Stimulated activated CD4-positive, alpha-beta T cell treated with anti-CD3 and anti-CD28 coated beads, Interleukin-4, amount 100 ng/mL, for 48 hours (primary cell): ENCODE results near the gene MRTFB.

Experiments used
- DNase-seq, 2 donors: peaks; one replicate each; pipeline ENCODE4 v3.0.0-alpha.2; 2020; ENCODE audit warnings: low read depth in 2 of 2

Gene MRTFB

DNA sequence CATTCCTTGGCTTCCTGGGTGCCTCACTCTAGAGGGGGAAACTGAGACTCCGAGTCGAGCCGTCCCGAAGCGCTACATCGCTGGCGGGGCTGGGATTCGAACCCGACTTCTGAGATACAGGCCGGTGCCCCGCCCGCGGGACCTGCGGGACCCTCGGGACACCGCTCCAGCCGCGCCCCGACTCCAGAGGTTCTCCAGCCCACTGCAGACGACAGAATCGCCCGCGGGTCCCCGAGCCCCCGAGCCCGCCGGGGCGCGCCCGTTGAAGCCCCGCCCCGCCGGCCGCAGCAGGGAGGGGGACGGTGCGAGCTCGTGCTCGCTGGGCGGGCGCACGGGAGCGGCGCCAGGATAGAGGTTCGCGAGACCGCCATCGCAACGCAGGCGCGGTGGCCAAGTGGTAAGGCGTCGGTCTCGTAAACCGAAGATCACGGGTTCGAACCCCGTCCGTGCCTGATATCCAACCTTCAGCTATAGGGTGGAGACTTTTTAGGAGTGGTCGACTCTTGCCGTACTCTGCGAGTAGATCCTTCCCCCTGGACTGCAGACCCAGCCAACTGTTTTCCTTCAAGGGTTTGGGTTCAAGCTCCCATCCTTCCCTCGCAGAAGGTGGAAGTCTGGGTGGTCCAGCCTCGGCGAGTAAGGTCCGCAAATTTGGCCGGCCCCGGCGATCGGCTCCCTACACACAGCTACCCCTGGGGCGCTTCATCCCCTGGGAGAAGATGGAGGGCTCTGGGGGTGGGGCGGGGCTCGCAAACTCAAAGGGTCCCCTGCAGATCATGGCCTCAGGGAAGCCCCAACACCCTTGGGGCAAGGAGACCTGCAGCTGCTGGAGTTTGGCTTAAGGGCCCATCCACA, 214.6 kb downstream of the MRTFB start:
- DNase-seq, result peak; percentile 85 to 95

DNA sequence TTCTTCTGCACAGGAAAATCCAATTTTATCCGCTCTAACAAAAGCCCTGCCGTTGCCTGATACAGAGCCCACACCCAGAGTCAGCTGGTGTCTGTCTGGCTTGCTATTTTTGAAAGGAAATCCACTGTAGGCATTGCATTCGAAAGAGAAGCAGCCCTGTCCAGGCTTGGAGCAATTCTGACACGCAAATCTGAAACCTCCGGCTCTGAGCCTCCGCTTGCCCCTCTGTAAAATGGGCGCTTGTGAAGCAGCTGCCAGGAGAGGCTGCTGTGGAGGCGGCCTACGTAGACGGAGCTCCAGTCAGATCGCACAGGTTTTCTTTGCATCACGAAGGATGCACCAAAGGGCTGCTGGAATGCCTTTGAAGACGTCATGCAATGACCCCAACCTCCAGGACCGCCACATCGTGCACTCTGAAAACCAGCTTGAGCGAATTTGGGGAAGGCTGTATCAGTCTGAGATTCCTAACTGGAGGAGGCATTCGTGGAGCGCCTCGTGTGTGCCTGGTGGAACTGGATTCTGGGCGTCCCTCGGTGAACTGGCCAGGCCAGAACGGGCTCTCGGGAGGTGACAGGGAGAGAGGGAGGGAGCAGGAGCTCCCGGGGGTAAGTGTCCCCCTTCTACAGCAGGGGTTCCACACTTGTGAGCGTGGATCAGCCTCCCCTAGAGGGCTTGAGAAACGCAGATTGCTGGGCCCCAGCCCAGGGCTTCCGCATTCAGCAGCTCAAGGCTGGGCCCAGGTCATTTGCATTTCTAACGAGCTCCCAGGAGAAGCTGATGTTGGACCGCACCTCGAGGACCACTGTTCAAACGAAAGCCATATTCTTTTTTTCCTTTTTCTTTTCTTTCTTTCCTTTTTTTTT, 215.5 kb downstream of the MRTFB start:
- DNase-seq, result no peak

DNA sequence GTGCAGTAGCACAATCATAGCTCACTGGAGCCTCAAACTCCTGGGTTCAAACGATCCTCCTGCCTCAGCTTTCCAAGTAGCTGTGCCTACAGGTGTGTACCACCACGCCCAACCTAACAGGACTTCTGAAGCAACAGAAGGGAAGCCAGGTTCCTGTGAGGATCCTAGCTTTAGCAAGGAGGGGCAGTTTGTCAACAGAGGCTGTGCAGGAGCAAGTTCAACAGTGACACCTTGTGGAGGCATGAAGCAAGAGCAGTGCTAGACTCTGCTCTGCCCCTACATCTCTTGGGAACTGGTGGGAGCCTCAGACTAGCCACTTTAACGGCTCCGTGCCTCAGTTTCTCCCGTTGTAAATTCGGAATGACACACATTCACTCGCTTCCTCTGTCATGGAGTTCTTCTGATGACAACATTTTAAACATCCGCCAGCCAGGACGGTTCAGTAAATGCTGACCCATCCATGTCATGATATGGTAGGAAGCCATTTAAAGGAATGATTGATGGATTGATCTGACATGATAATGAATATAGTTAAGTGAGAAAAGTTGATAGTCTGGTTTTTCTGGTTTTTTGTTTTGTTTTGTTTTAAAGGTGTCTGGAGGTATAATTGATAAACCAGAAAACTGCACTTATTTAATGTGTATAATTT, 218.7 kb downstream of the MRTFB start:
- DNase-seq, result no peak

DNA sequence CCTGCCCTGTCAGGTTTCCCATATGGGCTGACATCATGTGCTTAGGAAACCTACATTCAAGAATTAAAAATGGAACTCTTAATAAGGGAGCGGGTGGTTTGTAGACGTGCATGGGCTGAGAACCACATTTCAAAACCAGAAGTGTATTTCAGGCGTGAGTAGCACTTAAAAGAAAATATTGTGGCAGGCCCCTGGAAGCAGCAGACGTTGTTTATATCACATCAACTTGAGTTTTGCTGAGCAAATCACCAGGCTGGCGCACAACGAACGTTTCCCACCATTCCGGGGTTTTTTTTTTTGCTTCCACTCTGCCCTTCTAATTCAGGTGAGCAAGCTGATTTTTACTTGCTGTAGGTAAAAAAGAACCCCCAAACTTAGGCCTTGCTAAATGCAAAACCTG, 220.2 kb downstream of the MRTFB start:
- no peak for DNase-seq

DNA sequence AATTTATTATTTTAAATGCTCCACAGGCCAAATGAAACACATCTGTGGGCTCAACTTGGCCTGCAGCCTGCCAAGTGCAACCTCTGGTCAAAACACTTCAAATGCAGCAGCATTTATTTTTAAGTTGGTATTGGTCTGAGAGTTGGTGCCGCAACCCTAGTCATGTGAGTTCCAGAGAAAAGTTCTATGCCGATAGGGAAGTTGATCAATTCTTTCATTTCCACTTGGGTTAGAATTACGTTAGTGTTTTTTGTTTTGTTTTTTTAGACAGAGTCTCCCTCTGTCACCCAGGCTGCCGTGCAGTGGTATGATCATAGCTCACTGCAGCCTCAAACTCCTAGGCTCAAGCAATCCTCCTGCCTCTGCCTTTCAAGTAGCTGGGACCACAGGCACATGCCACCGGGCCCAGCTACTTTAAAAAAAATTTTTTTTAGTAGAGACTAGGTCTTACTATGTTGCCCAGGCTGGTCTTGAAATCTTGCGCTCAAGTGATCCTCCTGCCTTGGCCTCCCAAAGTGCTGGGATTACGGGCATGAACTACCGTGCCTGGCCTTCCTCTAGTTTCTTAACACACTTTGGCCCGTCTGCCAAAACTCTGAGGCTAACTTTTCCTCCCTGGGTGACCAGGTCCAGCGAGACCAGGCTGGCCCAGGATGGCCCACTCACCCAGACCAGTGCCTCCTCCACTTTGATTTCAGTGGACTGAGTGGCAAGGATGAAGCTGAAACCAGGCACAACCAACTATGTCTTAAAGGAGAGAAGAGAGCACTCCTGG, 221.1 kb downstream of the MRTFB start:
- DNase-seq, result no peak

DNA sequence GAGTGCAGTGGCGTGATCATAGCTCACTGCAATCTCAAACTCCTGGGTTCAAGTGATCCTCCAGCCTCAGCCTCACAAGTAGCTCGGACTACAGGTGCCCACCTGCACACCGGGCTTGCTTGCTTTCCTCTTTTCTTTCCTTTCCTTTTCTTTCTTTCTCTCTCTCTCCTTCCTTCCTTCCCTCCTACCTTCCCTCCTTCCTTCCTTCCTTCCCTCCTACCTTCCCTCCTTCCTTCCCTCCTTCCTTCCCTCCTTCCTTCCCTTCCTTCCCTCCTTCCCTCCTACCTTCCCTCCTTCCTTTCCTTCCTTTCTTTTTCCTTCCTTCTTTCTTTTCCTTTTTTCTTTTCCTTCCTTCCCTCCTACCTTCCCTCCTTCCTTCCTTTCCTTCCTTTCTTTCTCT, 225.5 kb downstream of the MRTFB start:
- no peak for DNase-seq

DNA sequence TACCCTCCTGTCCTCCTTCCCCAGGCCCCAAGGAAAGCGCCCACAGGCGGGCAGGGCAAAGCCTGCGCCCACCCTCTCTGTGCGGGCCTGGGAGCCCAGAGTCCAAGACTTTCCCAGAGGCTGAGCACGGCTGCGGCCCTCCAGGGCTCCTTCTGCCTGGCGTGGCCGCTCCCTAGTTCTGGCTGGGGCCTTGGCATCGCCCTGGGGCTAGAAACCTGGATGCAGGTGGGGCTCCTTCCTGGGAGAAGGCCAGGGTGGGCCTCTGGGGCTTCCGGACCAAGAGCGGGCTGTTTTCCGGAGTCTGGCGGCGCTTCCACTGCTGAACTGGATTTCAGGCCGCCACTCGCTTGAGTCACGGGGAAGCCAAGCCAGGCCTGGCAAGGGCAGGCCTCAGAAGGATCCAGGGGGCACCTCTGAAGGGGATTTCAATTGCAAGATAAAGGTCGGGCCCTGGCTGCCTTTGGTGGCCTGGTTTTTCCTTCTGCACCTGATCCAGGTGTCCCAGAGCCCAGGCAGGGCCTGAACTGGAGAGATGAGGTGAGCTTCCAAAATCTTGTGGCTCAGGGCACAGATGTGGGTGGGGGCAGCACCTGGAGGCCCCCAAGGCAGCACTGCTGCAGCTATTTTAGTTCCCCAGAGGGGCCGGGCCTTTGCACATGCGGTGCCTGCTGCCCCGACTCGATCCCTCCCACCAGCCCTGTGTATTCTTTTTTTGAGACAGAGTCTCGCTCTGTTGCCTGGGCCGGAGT, 227.4 kb downstream of the MRTFB start:
- no peak for DNase-seq

DNA sequence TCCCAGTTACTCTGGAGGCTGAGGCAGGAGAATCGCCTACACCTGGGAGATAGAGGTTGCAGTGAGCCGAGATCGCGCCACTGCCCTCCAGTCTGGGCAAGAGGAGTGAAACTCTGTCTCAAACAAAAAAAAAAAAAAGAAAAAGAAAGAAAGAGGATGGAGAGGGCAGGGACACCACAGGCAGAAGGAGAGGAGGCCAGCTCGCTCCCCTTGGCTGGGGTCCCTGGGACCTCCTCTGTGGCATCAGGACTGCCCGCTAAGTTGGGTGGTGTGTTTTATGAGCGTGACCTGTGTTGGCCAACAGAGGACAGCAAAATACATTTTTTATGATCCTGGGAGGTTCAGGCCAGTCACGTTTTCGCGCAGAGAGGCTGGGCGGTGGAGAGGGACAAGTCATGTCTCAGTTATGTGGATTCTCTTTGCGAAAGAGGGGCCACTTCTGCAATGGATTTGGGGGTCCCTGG, 229.6 kb downstream of the MRTFB start:
- no peak for DNase-seq

DNA sequence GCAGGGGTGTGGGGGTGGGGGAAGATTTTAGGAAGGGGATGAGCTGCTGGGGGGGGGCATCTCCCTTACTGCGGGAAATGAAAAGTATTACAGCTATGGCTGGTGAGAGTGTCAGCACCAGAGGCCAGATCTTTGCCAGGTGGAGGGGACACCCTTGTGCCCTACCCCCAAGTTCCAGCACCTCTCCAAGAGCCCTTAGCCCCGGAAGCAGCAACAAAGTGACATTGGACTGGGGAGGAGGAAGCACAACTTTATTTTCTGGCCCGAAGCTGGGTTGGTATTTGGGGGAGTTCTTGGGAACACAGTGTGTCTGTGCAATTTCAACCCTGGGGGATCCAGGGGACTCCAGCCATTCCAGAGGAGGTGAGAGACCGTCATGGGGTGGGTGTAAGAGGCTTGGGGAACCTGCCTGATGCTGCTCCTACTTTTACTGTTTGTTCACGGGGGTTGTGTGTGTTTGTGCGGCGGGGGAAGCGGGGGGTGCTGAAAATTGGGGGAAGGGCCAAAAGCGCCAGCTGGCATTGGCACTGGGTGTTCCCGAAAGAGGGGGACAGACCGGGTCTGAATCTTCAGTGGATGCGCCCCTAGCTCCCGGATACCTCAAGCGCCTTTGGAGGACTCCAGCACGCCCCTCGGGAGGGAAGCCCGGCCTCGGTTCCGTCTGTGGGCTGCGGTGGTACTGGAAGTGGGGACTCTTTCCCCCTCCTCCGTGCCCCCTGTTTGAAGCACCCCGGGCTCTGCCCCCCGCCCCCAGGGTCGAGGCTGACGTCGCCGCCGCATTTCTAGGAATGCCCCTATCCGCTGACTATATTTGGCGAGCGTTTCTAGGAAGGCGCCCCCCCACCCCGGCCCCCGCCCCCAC, 230.3 kb downstream of the MRTFB start:
- DNase-seq, result no peak

DNA sequence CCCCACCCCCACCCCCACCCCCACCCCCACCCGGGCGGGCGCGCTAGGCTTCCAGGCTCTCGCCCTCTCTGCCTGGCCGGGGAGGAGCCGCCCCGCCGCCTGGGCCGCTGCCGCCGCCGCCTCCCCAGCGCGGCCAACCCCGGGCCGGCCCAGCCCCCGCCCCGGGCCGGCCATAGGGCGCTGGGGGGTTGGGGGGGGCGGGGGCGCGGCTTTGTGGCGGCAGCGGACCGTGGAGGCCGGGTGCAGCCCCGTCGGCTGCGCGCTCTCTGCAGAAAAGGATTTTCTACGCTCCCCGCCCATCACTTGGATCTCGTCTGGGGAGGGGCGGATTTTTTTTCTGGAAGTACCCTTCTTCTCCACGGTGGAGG, 230.9 kb downstream of the MRTFB start:
- no peak for DNase-seq

DNA sequence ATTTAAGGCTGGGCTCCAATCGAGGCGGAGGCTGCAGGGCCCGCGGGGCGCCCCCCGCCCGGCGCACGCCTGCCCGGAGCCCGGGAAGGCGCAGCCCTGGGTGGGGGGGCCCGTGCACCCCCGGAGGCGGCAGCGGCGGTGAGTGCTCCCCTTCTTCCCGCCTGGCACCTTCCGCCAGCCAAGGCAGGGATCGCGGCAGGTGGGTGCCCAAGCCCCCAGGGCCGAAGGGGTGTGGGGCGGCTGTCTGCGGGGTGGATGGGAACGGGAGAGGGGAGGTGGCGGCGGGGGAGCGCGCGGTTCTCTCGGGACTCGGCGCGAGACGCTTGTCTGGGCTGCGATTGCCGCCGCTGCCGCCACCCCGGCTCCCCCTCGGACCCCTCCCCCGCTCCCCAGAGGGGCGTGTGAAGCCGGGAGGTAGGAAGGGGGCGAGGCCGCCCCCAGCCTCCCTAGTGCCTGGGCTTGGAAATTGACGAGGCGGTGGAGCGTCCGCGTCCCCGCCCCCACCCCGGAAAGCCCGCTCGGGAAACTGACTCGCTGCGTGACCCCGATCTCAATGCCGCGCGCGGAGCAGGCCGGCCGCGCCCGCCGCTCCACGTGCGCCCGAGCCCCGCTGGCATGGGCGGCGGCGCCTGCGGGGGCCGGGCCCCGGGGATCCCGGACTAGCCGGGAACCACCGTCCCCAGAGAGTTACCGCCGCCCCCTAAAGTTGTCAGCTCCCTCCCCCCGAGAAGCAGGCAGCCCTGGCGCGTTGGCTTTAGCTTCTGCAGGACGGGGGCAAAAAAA, 231.5 kb downstream of the MRTFB start:
- no peak for DNase-seq

DNA sequence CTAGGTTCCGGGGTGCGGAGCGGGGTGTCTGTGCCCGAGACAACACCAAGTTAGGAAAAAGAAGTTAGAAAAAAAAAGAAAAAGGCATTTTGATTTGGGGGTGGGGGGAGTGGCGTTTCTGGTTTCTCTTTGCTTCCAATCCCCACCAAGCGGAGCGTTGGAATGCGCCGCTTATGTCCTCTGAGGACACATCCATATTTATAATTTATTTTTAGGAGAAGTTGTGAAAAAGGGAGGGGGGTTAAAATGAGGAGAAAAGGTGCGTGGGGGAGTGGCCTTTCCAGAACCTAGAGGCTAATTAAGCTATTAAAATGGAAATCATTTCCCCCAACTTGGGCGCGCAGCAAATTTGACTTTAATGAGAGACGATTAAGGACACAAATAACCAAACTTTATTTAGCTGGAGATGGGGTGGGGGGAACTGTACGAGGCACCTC, 232.1 kb downstream of the MRTFB start:
- no peak for DNase-seq

DNA sequence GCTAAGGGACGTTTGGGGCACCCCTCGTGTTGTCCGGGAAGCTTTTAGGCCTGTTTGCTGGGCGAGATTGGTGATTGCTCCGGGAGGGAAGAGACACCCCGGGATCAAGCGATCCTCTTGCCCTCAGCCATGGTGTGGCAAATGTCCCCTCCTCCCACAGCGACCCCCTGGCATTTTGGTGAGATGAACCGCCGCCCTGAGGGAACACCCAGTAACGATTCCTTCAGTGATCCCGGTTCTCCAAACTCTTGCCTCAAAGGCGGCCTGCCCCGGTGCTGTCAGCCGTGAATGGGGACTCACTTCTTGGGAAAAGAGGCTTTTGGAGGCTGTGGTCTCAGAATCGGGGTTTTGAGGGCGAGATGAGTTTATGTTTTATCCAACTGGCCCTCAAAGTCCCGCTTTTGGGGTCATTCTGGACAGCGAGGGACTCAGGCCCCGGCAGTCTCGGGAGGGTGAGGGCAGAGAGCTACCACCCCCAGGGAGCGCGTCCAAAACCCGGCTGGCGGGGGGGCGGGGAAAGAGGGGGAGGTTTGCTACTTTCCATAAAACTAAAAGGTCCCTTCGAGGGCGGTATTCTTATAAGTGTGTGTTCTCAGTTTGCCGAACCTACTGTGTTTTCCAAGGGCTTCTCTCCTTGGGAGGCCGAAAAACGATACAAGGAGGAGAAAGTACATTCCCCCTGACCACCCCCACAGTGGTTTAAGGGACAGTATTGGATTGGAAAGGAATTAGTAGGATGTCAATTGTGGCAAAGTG, 232.7 kb downstream of the MRTFB start:
- no peak for DNase-seq

DNA sequence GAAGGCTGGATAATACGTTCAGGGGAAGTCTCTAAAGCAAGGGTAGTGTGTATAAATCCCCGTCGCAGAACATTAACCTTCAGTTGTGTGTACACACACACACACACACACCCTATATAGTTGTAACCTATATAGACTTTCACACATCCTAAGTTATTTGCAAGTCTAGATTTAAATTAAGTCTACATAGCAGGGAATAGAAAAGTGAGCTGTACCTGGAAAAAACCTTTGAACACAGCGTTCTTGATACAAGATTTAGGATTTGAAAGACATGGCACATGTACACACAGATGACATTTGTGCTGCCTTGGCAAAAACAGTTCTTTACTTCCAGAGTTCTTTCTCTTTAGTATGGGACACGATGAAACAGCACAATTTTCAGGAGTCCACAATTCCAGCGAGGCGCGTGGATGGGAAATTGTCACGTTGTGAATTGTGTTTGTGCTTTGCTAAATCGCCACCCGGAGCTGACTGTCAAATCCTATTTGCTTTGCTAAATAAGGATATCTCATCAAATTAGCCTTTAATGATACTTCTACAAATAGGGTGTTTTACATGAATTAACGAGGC, 233.9 kb downstream of the MRTFB start:
- no peak for DNase-seq

DNA sequence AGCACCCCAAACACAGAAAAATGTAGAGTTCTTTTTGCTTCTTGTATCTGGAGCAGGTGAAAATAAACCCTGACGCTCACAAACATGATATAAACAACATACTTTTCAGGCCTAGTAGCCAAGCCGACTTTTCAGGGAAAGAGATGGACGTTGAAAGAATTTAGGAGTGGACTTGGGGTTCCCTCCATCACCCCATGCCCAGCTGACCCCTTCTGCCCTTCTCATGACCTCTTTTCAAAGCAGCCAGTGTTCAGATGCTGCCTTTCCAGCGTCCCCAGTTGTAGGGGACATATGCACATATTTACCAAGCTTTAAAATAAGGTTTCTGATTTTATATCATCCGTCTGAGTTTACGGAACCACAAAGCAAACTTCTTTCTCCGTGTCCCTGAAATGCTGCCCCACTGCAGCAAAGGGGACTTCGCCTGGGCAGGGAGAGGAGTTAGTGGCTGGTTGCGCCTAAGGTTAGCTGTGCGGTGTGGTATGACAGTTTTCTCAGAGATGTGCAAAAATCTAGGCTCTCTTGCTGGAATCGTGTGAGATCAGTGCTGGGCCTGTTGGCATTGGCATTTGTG, 235.5 kb downstream of the MRTFB start:
- no peak for DNase-seq

DNA sequence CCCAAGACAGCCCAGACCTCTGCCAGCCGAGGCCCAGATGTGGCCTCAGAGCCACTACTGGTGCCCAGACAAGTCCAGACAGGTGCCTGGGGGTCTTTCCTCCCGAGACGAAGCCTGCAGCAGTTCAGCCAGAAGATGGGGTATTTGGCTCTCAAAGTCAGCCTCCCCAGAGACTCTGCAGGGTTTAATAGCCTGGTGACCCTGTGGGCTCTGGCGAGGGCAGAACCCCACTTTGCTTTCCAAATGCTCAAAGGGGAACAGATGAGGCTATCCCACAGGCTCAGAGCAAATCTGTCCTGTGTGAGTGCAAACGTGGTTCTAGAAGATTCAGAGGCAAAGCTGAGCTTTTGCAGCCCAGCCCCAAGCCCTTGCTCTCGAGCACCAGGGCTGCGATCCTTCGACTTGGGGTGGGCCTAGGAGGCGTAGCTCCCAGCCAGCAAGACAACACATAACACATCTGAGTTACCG, 236.0 kb downstream of the MRTFB start:
- DNase-seq, result no peak
